RKO (cell line): ENCODE results near the gene SPCS1.
A peak's percentile ranks its signal among the peaks of the same experiment; 100 is the strongest.
"Not testable (repeated sequence)": the region's sequence is repeated elsewhere in the genome, so short reads cannot be mapped to it uniquely, and the experiment has no call there.

Experiments
- DNase-seq: peaks from one replicate; pipeline ENCODE4 v3.0.0-alpha.2; 2016; ENCODE audit warnings: low spot score

Gene SPCS1

GRCh38 chr3:52705688-52706686 lies at the start of gene SPCS1, which contains the start of gene GLT8D1:
TSS of gene SPCS1 (plus strand) at chr3:52706106. CDS start at chr3:52706247, 141 bp downstream.
TSS of gene GLT8D1 (minus strand) at chr3:52705791. CDS start at chr3:52700460, 5,331 bp downstream.
- peak; percentile 91 for DNase-seq

- no peak for DNase-seq
Measured at GRCh38 chr3:52660046-52660445, 45.9 kb upstream of the SPCS1 start.

GRCh38 chr3:52663098-52663497 lies 42.8 kb upstream of the SPCS1 start:
- DNase-seq = no peak

GRCh38 chr3:52670621-52671521 lies 35.0 kb upstream of the SPCS1 start:
- DNase-seq = peak; percentile 99

GRCh38 chr3:52671676-52672075 lies 34.2 kb upstream of the SPCS1 start:
- no peak for DNase-seq

GRCh38 chr3:52676201-52676600 lies 29.7 kb upstream of the SPCS1 start:
- not testable (repeated sequence) for DNase-seq

- no peak for DNase-seq
Measured at GRCh38 chr3:52678265-52679198, 27.4 kb upstream of the SPCS1 start.

- no peak for DNase-seq
Measured at GRCh38 chr3:52679199-52679538, 26.7 kb upstream of the SPCS1 start.

- no peak for DNase-seq
Measured at GRCh38 chr3:52679811-52680210, 26.1 kb upstream of the SPCS1 start.

- no peak for DNase-seq
Measured at GRCh38 chr3:52681596-52681995, 24.3 kb upstream of the SPCS1 start.

GRCh38 chr3:52682016-52682415 lies 23.9 kb upstream of the SPCS1 start:
- DNase-seq = peak; percentile 76

GRCh38 chr3:52683611-52684010 lies 22.3 kb upstream of the SPCS1 start:
- DNase-seq = no peak

GRCh38 chr3:52684184-52684583 lies 21.7 kb upstream of the SPCS1 start:
- no peak for DNase-seq

- peak; percentile 79 for DNase-seq
Measured at GRCh38 chr3:52685285-52685708, 20.6 kb upstream of the SPCS1 start.

- peak; percentile 95 for DNase-seq
Measured at GRCh38 chr3:52685709-52686691, 19.9 kb upstream of the SPCS1 start, which contains the start of the genes GNL3 and PBRM1. TSS of gene GNL3 (plus strand) at chr3:52686032. CDS start at chr3:52686093, 61 bp downstream. TSS of gene PBRM1 (minus strand) at chr3:52685913.

GRCh38 chr3:52688266-52688665 lies 17.6 kb upstream of the SPCS1 start:
- no peak for DNase-seq

- DNase-seq = no peak
Measured at GRCh38 chr3:52689151-52689550, 16.8 kb upstream of the SPCS1 start.

- no peak for DNase-seq
Measured at GRCh38 chr3:52690560-52690959, 15.3 kb upstream of the SPCS1 start.

- DNase-seq = no peak
Measured at GRCh38 chr3:52693071-52693470, 12.8 kb upstream of the SPCS1 start.
